Posterior cingulate gyrus (tissue), 11 donors: ENCODE results near the gene RAPGEF2.
"Not testable (repeated sequence)": the region's sequence is repeated elsewhere in the genome, so short reads cannot be mapped to it uniquely, and the experiment has no call there.

ENCODE experiments used
- DNase-seq, 10 donors: peaks; one replicate each; pipeline versions ENCODE4 v3.0.0 to v3.0.0-alpha.2; 2020 to 2021; ENCODE audit warnings: mixed read lengths in 3 of 10
- intact Hi-C: fragments of 100-400 bp; cut with DNase I; formaldehyde crosslinking; loops from one replicate; pipeline ENCODE4 v1.15.1; 2023

Gene RAPGEF2

GRCh38 chr4:159292137-159292896 is 189.4 kb downstream of the RAPGEF2 start:
- no peak for DNase-seq
- intact Hi-C loops: no loop called here

- intact Hi-C loops: no loop called here
These were observed 191.1 kb downstream of the RAPGEF2 start for GRCh38 chr4:159293811-159294515.

GRCh38 chr4:159296061-159296460 is 193.2 kb downstream of the RAPGEF2 start:
- intact Hi-C loops: no loop called here
- no peak for DNase-seq

More at GRCh38 chr4:159293811-159294515, 191.1 kb downstream of the RAPGEF2 start:
- no peak for DNase-seq

GRCh38 chr4:159297091-159297490 is 194.2 kb downstream of the RAPGEF2 start:
- intact Hi-C loops: no loop called here
- no peak for DNase-seq

- intact Hi-C loops: no loop called here
- no peak for DNase-seq
These were observed 195.6 kb downstream of the RAPGEF2 start for GRCh38 chr4:159298502-159298901.

GRCh38 chr4:159303435-159303834 is 200.6 kb downstream of the RAPGEF2 start:
- no peak for DNase-seq
- intact Hi-C loops: no loop called here

- DNase-seq: no peak
These were observed 202.2 kb downstream of the RAPGEF2 start for GRCh38 chr4:159305129-159305528.

GRCh38 chr4:159307929-159308328 is 205.1 kb downstream of the RAPGEF2 start:
- intact Hi-C loops: no loop called here
- no peak for DNase-seq

More at GRCh38 chr4:159305129-159305528, 202.2 kb downstream of the RAPGEF2 start:
- intact Hi-C loops: no loop called here

- DNase-seq: no peak
- intact Hi-C loops: no loop called here
These were observed 205.9 kb downstream of the RAPGEF2 start for GRCh38 chr4:159308566-159309340.

GRCh38 chr4:159312236-159312635 is 209.4 kb downstream of the RAPGEF2 start:
- DNase-seq: no peak
- intact Hi-C loops: no loop called here

- intact Hi-C loops: not testable (repeated sequence)
These were observed 213.0 kb downstream of the RAPGEF2 start for GRCh38 chr4:159315879-159316278.

GRCh38 chr4:159317203-159317602 is 214.3 kb downstream of the RAPGEF2 start:
- no peak for DNase-seq
- intact Hi-C loops: no loop called here

More at GRCh38 chr4:159315879-159316278, 213.0 kb downstream of the RAPGEF2 start:
- DNase-seq: peak in 7 of 10 donors; percentile 28 to 92 (median 43)

GRCh38 chr4:159319027-159319426 is 216.1 kb downstream of the RAPGEF2 start:
- DNase-seq: no peak
- intact Hi-C loops: no loop called here

- DNase-seq: no peak
- intact Hi-C loops: no loop called here
These were observed 223.6 kb downstream of the RAPGEF2 start for GRCh38 chr4:159326480-159326879.

GRCh38 chr4:159328766-159329165 is 225.9 kb downstream of the RAPGEF2 start:
- intact Hi-C loops: no loop called here
- no peak for DNase-seq

- intact Hi-C loops: no loop called here
- no peak for DNase-seq
These were observed 231.6 kb downstream of the RAPGEF2 start for GRCh38 chr4:159334461-159334860.

- intact Hi-C loops: no loop called here
- DNase-seq: no peak
These were observed 234.2 kb downstream of the RAPGEF2 start for GRCh38 chr4:159337041-159337440.

- no peak for DNase-seq
- intact Hi-C loops: no loop called here
These were observed 238.6 kb downstream of the RAPGEF2 start for GRCh38 chr4:159341522-159341921.

- intact Hi-C loops: no loop called here
- no peak for DNase-seq
These were observed 239.5 kb downstream of the RAPGEF2 start for GRCh38 chr4:159342374-159342773.

- intact Hi-C loops: no loop called here
These were observed 240.2 kb downstream of the RAPGEF2 start for GRCh38 chr4:159343116-159343515.

GRCh38 chr4:159344877-159345276 is 242.0 kb downstream of the RAPGEF2 start:
- intact Hi-C loops: no loop called here
- DNase-seq: no peak

More at GRCh38 chr4:159343116-159343515, 240.2 kb downstream of the RAPGEF2 start:
- DNase-seq: no peak
